ENCODE results near the gene PRDM16.

Gene PRDM16

GRCh38 chr1:3457910-3458883, 389.2 kb downstream of the PRDM16 start:
- no peaks in the 10 kb centered on the region for H3K79me2 ChIP-seq (ENCODE audit: insufficient read depth, low read length)
- H3K27ac ChIP-seq (ENCODE audit: low read length) = no peak overlapping the region
- peaks cover 13% of the 10 kb centered on the region for H4K20me1 ChIP-seq (ENCODE audit: insufficient read depth, low read length)
- no peaks in the 10 kb centered on the region; the same call in 1 of the 2 replicates for H3K4me1 ChIP-seq (ENCODE audit: insufficient read depth, low read length)
- H3K27me3 ChIP-seq (ENCODE audit: insufficient read depth, low read length, poor library complexity) = peaks cover 7% of the 10 kb centered on the region
- H3K4me2 ChIP-seq (ENCODE audit: insufficient read depth, low read length) = no peak overlapping the region
- H2AFZ ChIP-seq (ENCODE audit: low read depth, low read length) = no peak overlapping the region
- H3K9me3 ChIP-seq (ENCODE audit: insufficient read depth, low read length, severe bottlenecking) = no peaks in the 10 kb centered on the region
- H3K9ac ChIP-seq (ENCODE audit: low read depth, low read length) = no peak overlapping the region
- ATAC-seq (ENCODE audit: insufficient read depth, low read depth) = no peak
- TF ChIP-seq CTCF (IDR thresholded peaks at IDR 0.05; ENCODE audit: borderline replicate concordance, extremely low read depth, low read length, poor library complexity, severe bottlenecking) (no peak), EZH2 (IDR thresholded peaks at IDR 0.05; ENCODE audit: borderline replicate concordance, low read depth, low read length, severe bottlenecking) (no peak)
- no peaks in the 10 kb centered on the region for H3K36me3 ChIP-seq (ENCODE audit: insufficient read depth, low read length)
- H3K4me3 ChIP-seq (ENCODE audit: low read depth in 1 of 2, low read length in 2 of 2) = no peak overlapping the region
- DNase-seq = no peak

GRCh38 chr1:3459051-3459908, 390.3 kb downstream of the PRDM16 start:
- H3K27ac ChIP-seq (ENCODE audit: low read length) = no peak overlapping the region
- no peaks in the 10 kb centered on the region for H3K9me3 ChIP-seq (ENCODE audit: insufficient read depth, low read length, severe bottlenecking)
- H2AFZ ChIP-seq (ENCODE audit: low read depth, low read length) = no peak overlapping the region
- no peaks in the 10 kb centered on the region; the same call in 1 of the 2 replicates for H3K4me1 ChIP-seq (ENCODE audit: insufficient read depth, low read length)
- no peak overlapping the region for H3K4me3 ChIP-seq (ENCODE audit: low read depth in 1 of 2, low read length in 2 of 2)
- DNase-seq = no peak
- no peaks in the 10 kb centered on the region for H3K79me2 ChIP-seq (ENCODE audit: insufficient read depth, low read length)
- no peak overlapping the region for H3K4me2 ChIP-seq (ENCODE audit: insufficient read depth, low read length)
- no peak for ATAC-seq (ENCODE audit: insufficient read depth, low read depth)
- H3K36me3 ChIP-seq (ENCODE audit: insufficient read depth, low read length) = no peaks in the 10 kb centered on the region
- no peak overlapping the region for H3K9ac ChIP-seq (ENCODE audit: low read depth, low read length)
- TF ChIP-seq EZH2 (IDR thresholded peaks at IDR 0.05; ENCODE audit: borderline replicate concordance, low read depth, low read length, severe bottlenecking) (no peak), CTCF (IDR thresholded peaks at IDR 0.05; ENCODE audit: borderline replicate concordance, extremely low read depth, low read length, poor library complexity, severe bottlenecking) (no peak)
- H4K20me1 ChIP-seq (ENCODE audit: insufficient read depth, low read length) = peaks cover 4% of the 10 kb centered on the region; the same call in 1 of the 2 replicates
- H3K27me3 ChIP-seq (ENCODE audit: insufficient read depth, low read length, poor library complexity) = peaks cover under 1% of the 10 kb centered on the region

- DNase-seq (no peak), ATAC-seq (ENCODE audit: insufficient read depth, low read depth) (no peak)
- H3K9ac ChIP-seq (ENCODE audit: low read depth, low read length) = no peak overlapping the region
- H3K9me3 ChIP-seq (ENCODE audit: insufficient read depth, low read length, severe bottlenecking) = no peaks in the 10 kb centered on the region
- H3K36me3 ChIP-seq (ENCODE audit: insufficient read depth, low read length) = no peaks in the 10 kb centered on the region
- H3K27ac ChIP-seq (ENCODE audit: low read length) = no peak overlapping the region
- H3K4me1 ChIP-seq (ENCODE audit: insufficient read depth, low read length) = no peaks in the 10 kb centered on the region; the same call in 1 of the 2 replicates
- H4K20me1 ChIP-seq (ENCODE audit: insufficient read depth, low read length) = peaks cover 4% of the 10 kb centered on the region
- no peak overlapping the region for H2AFZ ChIP-seq (ENCODE audit: low read depth, low read length)
- TF ChIP-seq EZH2 (IDR thresholded peaks at IDR 0.05; ENCODE audit: borderline replicate concordance, low read depth, low read length, severe bottlenecking) (no peak), CTCF (IDR thresholded peaks at IDR 0.05; ENCODE audit: borderline replicate concordance, extremely low read depth, low read length, poor library complexity, severe bottlenecking) (no peak)
- no peak overlapping the region for H3K4me2 ChIP-seq (ENCODE audit: insufficient read depth, low read length)
- no peak overlapping the region for H3K4me3 ChIP-seq (ENCODE audit: low read depth in 1 of 2, low read length in 2 of 2)
- H3K27me3 ChIP-seq (ENCODE audit: insufficient read depth, low read length, poor library complexity) = no peaks in the 10 kb centered on the region
- no peaks in the 10 kb centered on the region for H3K79me2 ChIP-seq (ENCODE audit: insufficient read depth, low read length)
These were observed 391.1 kb downstream of the PRDM16 start for GRCh38 chr1:3459940-3460671.
